OCI-LY7 (cell line): Measurements from ENCODE around the gene ST6GALNAC5. TPM values are rescaled to one million over a fixed set of nuclear protein-coding genes. Genes with fewer than 3 reads are reported as not detected.

Experiments
- BruUV-seq: library from RNA; stranded (reverse); fragments of 400-500 nt; replicated peaks from 2 replicates; lab custom pipeline; 2021; lab: Mats Ljungman, UMichigan
- CTCF ChIA-PET: fragments of 300-600 bp; sonication (Branson Sonifier 250); formaldehyde crosslinking; loops from one replicate; lab custom pipeline; 2022; ENCODE audit warnings: antibody characterized with exemption; ENCODE audit not compliant: unreplicated experiment; lab: Charles Lee
- POLR2A ChIA-PET: fragments of 300-600 bp; sonication (Branson Sonifier 250); formaldehyde crosslinking; loops from one replicate; lab custom pipeline; 2022; ENCODE audit warnings: antibody characterized with exemption; lab: Charles Lee
- DNase-seq: peaks from one replicate; pipeline ENCODE4 v3.0.0-alpha.2; 2015; ENCODE audit warnings: low spot score
- H2AFZ ChIP-seq: fragments of 200-600 bp; sonication (generic), shearing (Covaris generic); 2 replicates; pipeline ENCODE4 v1.6.1; 2014; ENCODE audit warnings: mild to moderate bottlenecking, antibody characterized with exemption, low read length, moderate library complexity
- H3K27ac ChIP-seq: fragments of 200-600 bp; sonication (generic); 2 replicates; pipeline ENCODE4 v1.5.1; 2014; ENCODE audit warnings: mixed run types, low read depth, mild to moderate bottlenecking, moderate library complexity, low read length, inconsistent platforms; ENCODE audit not compliant: poor library complexity, severe bottlenecking
- H3K36me3 ChIP-seq: fragments of 200-600 bp; sonication (generic); 2 replicates; pipeline ENCODE4 v1.6.1; 2014; ENCODE audit warnings: mild to moderate bottlenecking, antibody characterized with exemption, low read length, moderate library complexity, mixed read lengths; ENCODE audit not compliant: insufficient read depth
- H3K4me1 ChIP-seq: fragments of 200-600 bp; sonication (generic); 2 replicates; pipeline ENCODE4 v1.5.1; 2014; ENCODE audit warnings: mild to moderate bottlenecking, low read length; ENCODE audit not compliant: insufficient read depth, poor library complexity, severe bottlenecking
- H3K4me2 ChIP-seq: fragments of 200-600 bp; sonication (generic); 2 replicates; pipeline ENCODE4 v1.6.1; 2014; ENCODE audit warnings: mild to moderate bottlenecking, low read length
- H3K4me3 ChIP-seq: fragments of 200-600 bp; sonication (generic); 2 replicates; pipeline ENCODE4 v1.5.1; 2014; ENCODE audit warnings: mild to moderate bottlenecking, low read depth, low read length; ENCODE audit not compliant: poor library complexity, severe bottlenecking
- H3K79me2 ChIP-seq: fragments of 200-600 bp; sonication (generic); 2 replicates; pipeline ENCODE4 v1.6.1; 2016; ENCODE audit warnings: low read depth, mild to moderate bottlenecking, low read length, moderate library complexity, mixed read lengths; ENCODE audit not compliant: insufficient read depth
- H3K9me2 ChIP-seq: fragments of 200-600 bp; sonication (generic); 2 replicates; pipeline ENCODE4 v1.6.1; 2016; ENCODE audit warnings: mild to moderate bottlenecking, low read length, mixed read lengths; ENCODE audit not compliant: insufficient read depth
- H3K9me3 ChIP-seq: fragments of 200-600 bp; sonication (generic); 2 replicates; pipeline ENCODE4 v1.6.1; 2014; ENCODE audit warnings: mild to moderate bottlenecking, mixed run types, low read length, mixed read lengths
- H4K20me1 ChIP-seq: fragments of 200-600 bp; sonication (generic); 2 replicates; pipeline ENCODE4 v1.6.1; 2014; ENCODE audit warnings: mild to moderate bottlenecking, antibody characterized with exemption, low read length, moderate library complexity, mixed read lengths; ENCODE audit not compliant: insufficient read depth
- EZH2phosphoT487 ChIP-seq: fragments of 200-600 bp; sonication (generic); IDR thresholded peaks from 2 replicates; pipeline ENCODE4 v1.6.1; 2018; ENCODE audit warnings: low read depth, borderline replicate concordance, mild to moderate bottlenecking, mixed run types, antibody characterized with exemption, low read length, moderate library complexity, mixed read lengths
- intact Hi-C: fragments of 100-400 bp; cut with micrococcal nuclease; formaldehyde crosslinking; loops from one replicate; pipeline ENCODE4 v1.10.0; 2022; ENCODE audit not compliant: unreplicated experiment
- total RNA-seq, 2 experiments: library from RNA; depleted of rRNA in 1 of 2; stranded (reverse); fragments of >200 nt in 1 of 2; shearing (Covaris generic) in 1 of 2; gene quantifications; 2 replicates each; pipeline ENCODE4 v1.2.3, GENCODE V29; 2014 to 2022
- TF ChIP-seq, protein P1 (sequence below): fragments of 200-600 bp; sonication (generic); conservative IDR thresholded peaks from 2 replicates; pipeline ENCODE4 v1.5.1; 2014; ENCODE audit warnings: mild to moderate bottlenecking, antibody characterized with exemption, low read length, moderate library complexity, mixed read lengths

The ST6GALNAC5 gene
- total RNA-seq, 2 experiments from 2014 or later = not detected

DNA sequence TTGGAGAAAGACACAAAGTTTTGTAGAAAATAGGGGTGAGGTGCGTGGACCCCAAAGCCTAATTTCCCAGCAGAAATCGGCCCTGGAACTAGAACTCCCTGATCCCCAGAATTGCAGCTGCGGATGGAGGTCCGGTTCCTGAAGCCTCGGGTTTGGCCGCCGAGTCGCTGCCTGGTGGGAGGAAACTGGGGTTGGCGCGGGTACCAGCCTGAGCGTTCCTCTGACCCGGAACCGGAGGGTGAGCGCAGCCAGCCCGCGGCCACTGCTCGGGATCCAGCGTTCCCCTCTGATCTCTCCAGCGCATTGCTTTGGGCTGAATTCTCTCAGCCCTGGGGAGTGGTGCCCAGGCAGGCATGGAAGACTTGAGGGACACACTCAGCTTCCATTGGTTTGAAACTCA lies 1.6 kb downstream of the ST6GALNAC5 start:
- H3K4me2 ChIP-seq = no peak overlapping the region
- H3K79me2 ChIP-seq = no peaks in the 10 kb centered on the region
- H4K20me1 ChIP-seq = no peaks in the 10 kb centered on the region
- no peak overlapping the region for H2AFZ ChIP-seq
- no peak overlapping the region for H3K4me3 ChIP-seq
- POLR2A ChIA-PET = no interaction called here
- no peaks in the 10 kb centered on the region for H3K9me2 ChIP-seq
- peaks cover 7% of the 10 kb centered on the region for H3K4me1 ChIP-seq
- no peaks in the 10 kb centered on the region for H3K36me3 ChIP-seq
- no peak for TF ChIP-seq EZH2phosphoT487
- TF ChIP-seq, protein P1, sequence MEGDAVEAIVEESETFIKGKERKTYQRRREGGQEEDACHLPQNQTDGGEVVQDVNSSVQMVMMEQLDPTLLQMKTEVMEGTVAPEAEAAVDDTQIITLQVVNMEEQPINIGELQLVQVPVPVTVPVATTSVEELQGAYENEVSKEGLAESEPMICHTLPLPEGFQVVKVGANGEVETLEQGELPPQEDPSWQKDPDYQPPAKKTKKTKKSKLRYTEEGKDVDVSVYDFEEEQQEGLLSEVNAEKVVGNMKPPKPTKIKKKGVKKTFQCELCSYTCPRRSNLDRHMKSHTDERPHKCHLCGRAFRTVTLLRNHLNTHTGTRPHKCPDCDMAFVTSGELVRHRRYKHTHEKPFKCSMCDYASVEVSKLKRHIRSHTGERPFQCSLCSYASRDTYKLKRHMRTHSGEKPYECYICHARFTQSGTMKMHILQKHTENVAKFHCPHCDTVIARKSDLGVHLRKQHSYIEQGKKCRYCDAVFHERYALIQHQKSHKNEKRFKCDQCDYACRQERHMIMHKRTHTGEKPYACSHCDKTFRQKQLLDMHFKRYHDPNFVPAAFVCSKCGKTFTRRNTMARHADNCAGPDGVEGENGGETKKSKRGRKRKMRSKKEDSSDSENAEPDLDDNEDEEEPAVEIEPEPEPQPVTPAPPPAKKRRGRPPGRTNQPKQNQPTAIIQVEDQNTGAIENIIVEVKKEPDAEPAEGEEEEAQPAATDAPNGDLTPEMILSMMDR = no peak
- no TSS peak for BruUV-seq
- CTCF ChIA-PET = no interaction called here
- DNase-seq = no peak
- H3K9me3 ChIP-seq = no peaks in the 10 kb centered on the region
- intact Hi-C loops = no loop called here
- H3K27ac ChIP-seq = no peak overlapping the region

DNA sequence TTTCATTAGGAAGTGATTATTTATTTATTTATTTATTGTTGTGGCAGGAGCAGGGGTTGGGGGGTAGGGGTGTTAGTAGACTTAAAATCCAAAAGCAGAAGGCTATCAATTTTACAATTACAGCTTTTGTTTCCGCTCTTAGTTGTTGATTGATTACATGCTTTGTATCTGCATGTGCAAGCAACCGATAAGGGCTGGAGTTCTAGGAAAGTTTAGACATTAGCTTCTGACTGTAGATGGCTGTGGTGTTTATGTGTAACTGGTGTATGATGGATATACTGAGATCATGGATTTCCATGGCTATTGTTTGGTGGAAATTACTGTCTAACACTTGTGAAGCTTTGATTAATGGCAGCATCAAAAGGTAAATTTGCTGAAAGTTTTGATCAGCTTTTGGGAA lies 2.8 kb downstream of the ST6GALNAC5 start:
- H3K27ac ChIP-seq = no peak overlapping the region
- POLR2A ChIA-PET = interaction anchor here (0.5 to 0.7 kb wide), 3 partner anchors 19 to 870 kb away, joined by 3 read pairs; no protein-coding TSS in a partner anchor
- TF ChIP-seq, protein P1 = no peak
- no peak for TF ChIP-seq EZH2phosphoT487

DNA sequence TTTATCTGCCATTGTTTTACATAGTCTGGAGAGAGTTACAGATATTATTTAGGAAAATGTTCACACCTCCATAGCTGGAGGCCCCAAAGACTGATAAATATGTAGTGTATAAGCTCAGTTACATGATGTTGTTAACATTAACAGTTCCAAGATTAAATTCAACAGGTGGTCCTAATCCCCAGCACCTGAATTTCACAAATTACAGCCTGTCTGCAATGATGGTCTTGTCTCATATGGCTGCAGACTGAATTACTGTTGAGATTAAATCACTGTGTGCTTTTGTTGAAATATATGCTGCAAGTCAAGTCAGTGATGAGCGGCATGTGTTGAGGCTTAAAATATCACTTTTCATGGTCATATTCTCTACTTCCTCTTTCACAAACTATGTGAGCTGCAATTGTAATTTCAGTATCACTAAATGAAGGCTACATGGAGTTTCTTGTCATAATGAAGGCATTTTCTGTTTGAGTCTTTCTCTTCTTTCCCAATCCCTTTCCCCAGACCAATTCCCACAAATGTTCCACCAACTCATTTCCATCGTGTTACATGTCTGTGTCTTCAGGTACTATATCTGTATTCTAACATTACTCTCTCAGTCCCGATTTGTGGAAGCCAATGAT lies 4.2 kb downstream of the ST6GALNAC5 start:
- Histone ChIP-seq H3K9me2 (no peaks in the 10 kb centered on the region), H3K27ac (no peak overlapping the region), H3K36me3 (no peaks in the 10 kb centered on the region), H2AFZ (no peak overlapping the region), H3K4me2 (peak overlapping the region; percentile 38), H4K20me1 (no peaks in the 10 kb centered on the region), H3K79me2 (no peaks in the 10 kb centered on the region), H3K9me3 (no peaks in the 10 kb centered on the region), H3K4me1 (peaks cover 7% of the 10 kb centered on the region), H3K4me3 (no peak overlapping the region)
- TF ChIP-seq, protein P1 = no peak
- no peak for TF ChIP-seq EZH2phosphoT487
- POLR2A ChIA-PET = interaction anchor here (0.8 kb wide), 1 partner anchor 64 kb away, joined by 4 read pairs; no protein-coding TSS in a partner anchor
- CTCF ChIA-PET = no interaction called here
- intact Hi-C loops = no loop called here
- BruUV-seq = no TSS peak
- DNase-seq = peak; percentile 37

More for the DNA sequence above, 2.8 kb downstream of the ST6GALNAC5 start:
- H3K4me3 ChIP-seq = no peak overlapping the region
- H3K9me2 ChIP-seq = no peaks in the 10 kb centered on the region
- CTCF ChIA-PET = interaction anchor here (0.6 kb wide), 1 partner anchor 890 kb away, joined by 3 read pairs; the partner anchor contains the start of gene USP33
- no peaks in the 10 kb centered on the region for H3K9me3 ChIP-seq
- no peaks in the 10 kb centered on the region for H3K79me2 ChIP-seq
- no peak overlapping the region for H3K4me2 ChIP-seq
- BruUV-seq = no TSS peak
- H2AFZ ChIP-seq = no peak overlapping the region
- peaks cover 7% of the 10 kb centered on the region for H3K4me1 ChIP-seq
- no peaks in the 10 kb centered on the region for H3K36me3 ChIP-seq
- no peaks in the 10 kb centered on the region for H4K20me1 ChIP-seq
- intact Hi-C loops = no loop called here
- no peak for DNase-seq
